HG02571 (cell line): ENCODE measurements around the gene TCF4.

Source experiments
- ATAC-seq: cut with Tn5 transposase; IDR thresholded peaks from one replicate; pipeline ENCODE4 v1.9.1; 2021; ENCODE audit warnings: mild to moderate bottlenecking, moderate library complexity; ENCODE audit not compliant: unreplicated experiment

Gene TCF4

GRCh38 chr18:55219823-55220222, 368.2 kb downstream of the TCF4 start:
- no peak for ATAC-seq

- ATAC-seq, result no peak
These were observed 368.9 kb downstream of the TCF4 start for GRCh38 chr18:55219059-55219458.

- no peak for ATAC-seq
These were observed 373.0 kb downstream of the TCF4 start for GRCh38 chr18:55214969-55215368.

- ATAC-seq, result no peak
These were observed 373.5 kb downstream of the TCF4 start for GRCh38 chr18:55214534-55214933.

GRCh38 chr18:55213586-55213985, 374.4 kb downstream of the TCF4 start:
- no peak for ATAC-seq

- ATAC-seq, result no peak
These were observed 381.1 kb downstream of the TCF4 start for GRCh38 chr18:55206927-55207326.

- ATAC-seq, result no peak
These were observed 385.6 kb downstream of the TCF4 start for GRCh38 chr18:55202232-55202917.

- no peak for ATAC-seq
These were observed 388.6 kb downstream of the TCF4 start for GRCh38 chr18:55199291-55199963.

GRCh38 chr18:55195863-55196262, 392.1 kb downstream of the TCF4 start:
- ATAC-seq, result no peak

GRCh38 chr18:55189972-55190371, 398.0 kb downstream of the TCF4 start:
- no peak for ATAC-seq

- no peak for ATAC-seq
These were observed 401.4 kb downstream of the TCF4 start for GRCh38 chr18:55186588-55186987.

GRCh38 chr18:55185391-55185790, 402.6 kb downstream of the TCF4 start:
- no peak for ATAC-seq

- ATAC-seq, result no peak
These were observed 408.2 kb downstream of the TCF4 start for GRCh38 chr18:55179835-55180234.

- ATAC-seq, result no peak
These were observed 408.6 kb downstream of the TCF4 start for GRCh38 chr18:55179425-55179824.

GRCh38 chr18:55173291-55173690, 414.7 kb downstream of the TCF4 start:
- ATAC-seq, result no peak
